H1 (cell line): ENCODE results near the gene SPEF1. TPM values are rescaled to one million over a fixed set of nuclear protein-coding genes. Genes with fewer than 3 reads are reported as not detected.

Source experiments
- ASH2L ChIP-seq: fragments of 200-600, 300-600 bp; sonication (generic); IDR thresholded peaks from one replicate; pipeline ENCODE4 v1.7.1; 2017; ENCODE audit warnings: low read length
- BACH1 ChIP-seq: IDR thresholded peaks from 2 replicates; pipeline ENCODE4 v1.6.1; 2012; ENCODE audit warnings: low read length, improper control_type of control experiment
- BRCA1 ChIP-seq: IDR thresholded peaks from 2 replicates; pipeline ENCODE4 v1.6.1; 2012; ENCODE audit warnings: low read depth, low read length, improper control_type of control experiment
- CBX8 ChIP-seq: fragments of 300-800, 300-1000 bp; sonication (generic); IDR thresholded peaks from 2 replicates; pipeline ENCODE4 v1.7.1; 2016; ENCODE audit warnings: low read depth, low read length, borderline replicate concordance
- CHD2 ChIP-seq: IDR thresholded peaks from 2 replicates; pipeline ENCODE4 v1.6.1; 2012; ENCODE audit warnings: low read length, improper control_type of control experiment
- CREB1 ChIP-seq: IDR thresholded peaks from 2 replicates; pipeline ENCODE4 v1.6.1; 2012; ENCODE audit warnings: inconsistent platforms
- EGR1 ChIP-seq: IDR thresholded peaks from 2 replicates; pipeline ENCODE4 v1.6.1; 2011; ENCODE audit warnings: low read depth, low read length, borderline replicate concordance
- KDM4A ChIP-seq: IDR thresholded peaks from one replicate; pipeline ENCODE4 v1.7.1; 2012; ENCODE audit warnings: low read depth, mild to moderate bottlenecking, moderate library complexity, low read length, inconsistent platforms; ENCODE audit not compliant: severe bottlenecking
- NRF1 ChIP-seq: IDR thresholded peaks from 2 replicates; pipeline ENCODE4 v1.6.1; 2011; ENCODE audit warnings: mild to moderate bottlenecking, low read depth, low read length, improper control_type of control experiment
- POLR2A ChIP-seq, 2 experiments: IDR thresholded peaks; 1 replicate in 1 of 2; 2 replicates in 1 of 2; pipeline ENCODE4 v1.6.1; 2011; ENCODE audit warnings: low read depth in 2 of 2, low read length in 2 of 2, mild to moderate bottlenecking in 2 of 2; ENCODE audit errors: control extremely low read depth in 1 of 2
- RBBP5 ChIP-seq: IDR thresholded peaks from 2 replicates; pipeline ENCODE4 v1.7.1; 2012; ENCODE audit warnings: low read depth, mild to moderate bottlenecking, inconsistent platforms, low read length, moderate library complexity, borderline replicate concordance
- SIN3A ChIP-seq, 2 experiments: IDR thresholded peaks in 1 of 2; conservative IDR thresholded peaks in 1 of 2; 2 replicates each; pipeline ENCODE4 v1.6.1; 2011 to 2012; ENCODE audit warnings: low read length in 2 of 2, improper control_type of control experiment in 1 of 2, low read depth in 1 of 2, mild to moderate bottlenecking in 1 of 2
- SP2 ChIP-seq: IDR thresholded peaks from 2 replicates; pipeline ENCODE4 v1.6.1; 2012; ENCODE audit warnings: mild to moderate bottlenecking, low read length, inconsistent platforms
- TEAD4 ChIP-seq: IDR thresholded peaks from 2 replicates; pipeline ENCODE4 v1.6.1; 2012; ENCODE audit warnings: low read depth, low read length, inconsistent platforms, mixed read lengths
- YY1 ChIP-seq: IDR thresholded peaks from 2 replicates; pipeline ENCODE4 v1.6.1; 2011; ENCODE audit warnings: low read depth, mild to moderate bottlenecking, low read length
- polyA plus RNA-seq, 7 experiments: library from polyadenylated mRNA; depleted of rRNA in 3 of 7; stranded (reverse) in 5 of 7; unstranded in 2 of 7; fragments of >200 nt in 5 of 7; fragments of 200-250 nt in 2 of 7; gene quantifications; 1 replicate in 5 of 7; 2 replicates in 1 of 7; 4 replicates in 1 of 7; pipeline versions ENCODE4 v1.2.1 to v1.2.3, GENCODE V29; 2011 to 2013; ENCODE audit warnings: missing spikeins in 2 of 7, mixed read lengths in 2 of 7
- total RNA-seq: library from RNA; stranded (reverse); fragmentation: NEBNext Ultra II Directional; extraction: Animal tissue kit (Norgen Biotek cat#: 25700); gene quantifications from 2 replicates; pipeline ENCODE4 v1.2.1, GENCODE V29; 2021
- TF ChIP-seq, protein P1 (sequence below), 3 experiments: IDR thresholded peaks; 1 replicate in 2 of 3; 2 replicates in 1 of 3; pipeline versions ENCODE4 v1.5.1 to v1.6.1; 2011; ENCODE audit warnings: low read length in 3 of 3, mild to moderate bottlenecking in 3 of 3, inconsistent platforms in 2 of 3, low read depth in 1 of 3, moderate library complexity in 1 of 3; ENCODE audit not compliant: insufficient read depth in 1 of 3; ENCODE audit errors: control extremely low read depth in 1 of 3
- TF ChIP-seq, protein P2 (sequence below): IDR thresholded peaks from 2 replicates; pipeline ENCODE4 v1.6.1; 2011; ENCODE audit warnings: low read depth, mild to moderate bottlenecking, low read length; ENCODE audit not compliant: insufficient read depth
- TF ChIP-seq, protein P3 (sequence below): IDR thresholded peaks from 2 replicates; pipeline ENCODE4 v1.6.1; 2012; ENCODE audit warnings: inconsistent platforms

The SPEF1 gene
- total and polyA plus RNA-seq, 2 of the 8 experiments (the other 6 are each of a cell fraction or from before 2014, with no cell fraction given): 0.51 to 0.71 TPM

DNA sequence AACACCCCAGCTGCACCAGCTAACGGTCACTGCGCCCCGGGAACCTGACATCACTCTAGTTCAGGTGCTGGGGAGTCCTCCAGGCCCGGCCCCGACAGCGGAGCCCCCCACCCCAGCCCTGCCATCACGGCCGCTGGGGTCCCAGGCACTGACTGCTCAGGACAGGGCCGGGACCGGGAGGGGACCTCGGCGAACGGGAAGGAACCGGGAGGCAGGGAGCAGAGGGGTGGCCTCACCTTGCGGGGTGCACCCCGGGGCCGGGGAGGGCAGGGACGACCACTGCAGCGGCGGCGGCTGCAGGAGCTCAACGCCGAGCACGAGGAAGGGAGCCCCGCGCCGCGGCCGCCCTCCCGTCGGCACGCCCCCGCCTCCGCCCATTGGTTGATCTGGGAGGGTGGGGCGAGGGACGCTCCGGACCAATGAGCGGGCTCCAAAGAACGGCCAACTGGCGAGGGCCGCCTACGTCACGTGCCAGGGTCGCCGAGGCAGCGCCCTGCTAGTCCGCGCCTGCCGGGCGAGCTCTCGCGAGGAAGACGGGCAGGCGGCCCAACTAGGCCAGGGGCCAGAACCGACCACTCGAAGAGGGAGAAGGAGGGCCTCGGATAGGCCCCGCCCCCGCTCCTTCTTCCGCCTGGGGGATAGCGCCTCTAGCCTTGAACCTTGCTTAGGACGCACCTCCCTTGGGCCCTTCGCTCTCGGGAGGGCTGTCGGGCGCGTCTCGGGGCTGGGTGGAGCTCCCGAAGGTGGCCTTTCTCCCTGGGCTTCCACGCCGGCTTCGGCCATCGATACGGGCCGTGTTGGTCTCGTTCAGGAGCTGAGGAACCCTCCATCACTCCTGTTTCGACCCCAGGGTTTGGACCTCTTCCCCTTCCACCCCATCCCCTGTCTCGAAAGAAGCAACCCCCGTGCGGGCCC is 13.6 kb downstream of the SPEF1 start, which contains the start of gene ADISSP (continued):
- TF ChIP-seq TEAD4 (no peak), EGR1 (peak; percentile 65; the same call in 1 of the 2 replicates), ASH2L (peak; percentile 71), SP2 (no peak), CHD2 (peak; percentile 95), SIN3A (conservative IDR thresholded peaks at IDR 0.05 in 1 of 2, IDR thresholded peaks at IDR 0.05 in 1 of 2; ENCODE audit: low read depth in 1 of 2, low read length in 2 of 2) (0 out of 4 replicates have a peak, but pooled peaks have one; percentile 14 to 64), CREB1 (peak; percentile 75), YY1 (0 out of 2 replicates have a peak, but pooled peaks have one; percentile 27), KDM4A (peak; percentile 94), BACH1 (no peak), BRCA1 (peak; percentile 71), NRF1 (no peak), RBBP5 (peak; percentile 3; the same call in 1 of the 2 replicates), CBX8 (no peak), POLR2A (IDR thresholded peaks at IDR 0.05; ENCODE audit: control extremely low read depth in 1 of 2, low read depth in 2 of 2, low read length in 2 of 2) (peak in 1 of 2 experiments; percentile 71; a peak in 2 of 3 replicates)
- TF ChIP-seq, protein P1, sequence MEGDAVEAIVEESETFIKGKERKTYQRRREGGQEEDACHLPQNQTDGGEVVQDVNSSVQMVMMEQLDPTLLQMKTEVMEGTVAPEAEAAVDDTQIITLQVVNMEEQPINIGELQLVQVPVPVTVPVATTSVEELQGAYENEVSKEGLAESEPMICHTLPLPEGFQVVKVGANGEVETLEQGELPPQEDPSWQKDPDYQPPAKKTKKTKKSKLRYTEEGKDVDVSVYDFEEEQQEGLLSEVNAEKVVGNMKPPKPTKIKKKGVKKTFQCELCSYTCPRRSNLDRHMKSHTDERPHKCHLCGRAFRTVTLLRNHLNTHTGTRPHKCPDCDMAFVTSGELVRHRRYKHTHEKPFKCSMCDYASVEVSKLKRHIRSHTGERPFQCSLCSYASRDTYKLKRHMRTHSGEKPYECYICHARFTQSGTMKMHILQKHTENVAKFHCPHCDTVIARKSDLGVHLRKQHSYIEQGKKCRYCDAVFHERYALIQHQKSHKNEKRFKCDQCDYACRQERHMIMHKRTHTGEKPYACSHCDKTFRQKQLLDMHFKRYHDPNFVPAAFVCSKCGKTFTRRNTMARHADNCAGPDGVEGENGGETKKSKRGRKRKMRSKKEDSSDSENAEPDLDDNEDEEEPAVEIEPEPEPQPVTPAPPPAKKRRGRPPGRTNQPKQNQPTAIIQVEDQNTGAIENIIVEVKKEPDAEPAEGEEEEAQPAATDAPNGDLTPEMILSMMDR (IDR thresholded peaks at IDR 0.05; ENCODE audit: control extremely low read depth in 1 of 3, insufficient read depth in 1 of 3, low read depth in 1 of 3, low read length in 3 of 3): peak in 2 of 3 experiments; percentile 13 to 35; a peak in 2 of 4 replicates
- TF ChIP-seq, protein P2, sequence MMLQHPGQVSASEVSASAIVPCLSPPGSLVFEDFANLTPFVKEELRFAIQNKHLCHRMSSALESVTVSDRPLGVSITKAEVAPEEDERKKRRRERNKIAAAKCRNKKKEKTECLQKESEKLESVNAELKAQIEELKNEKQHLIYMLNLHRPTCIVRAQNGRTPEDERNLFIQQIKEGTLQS: peak; percentile 64; the same call in 1 of the 2 replicates
- TF ChIP-seq, protein P3, sequence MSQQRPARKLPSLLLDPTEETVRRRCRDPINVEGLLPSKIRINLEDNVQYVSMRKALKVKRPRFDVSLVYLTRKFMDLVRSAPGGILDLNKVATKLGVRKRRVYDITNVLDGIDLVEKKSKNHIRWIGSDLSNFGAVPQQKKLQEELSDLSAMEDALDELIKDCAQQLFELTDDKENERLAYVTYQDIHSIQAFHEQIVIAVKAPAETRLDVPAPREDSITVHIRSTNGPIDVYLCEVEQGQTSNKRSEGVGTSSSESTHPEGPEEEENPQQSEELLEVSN: peak; percentile 75
